ENCODE measurements around the gene STUB1.

GRCh38 chr16:675884-676564 is 4.2 kb upstream of the STUB1 start:
- TF ChIP-seq POLR2A (IDR thresholded peaks at IDR 0.05) (no peak), POLR2AphosphoS5 (IDR thresholded peaks at IDR 0.05; ENCODE audit: insufficient read depth in 1 of 2, low read depth in 1 of 2) (no peak)

Measured in vagina (tissue), 2 donors.